ENCODE data around the gene ST7L.
"Not testable (repeated sequence)": the region's sequence is repeated elsewhere in the genome, so short reads cannot be mapped to it uniquely, and the experiment has no call there.

Gene ST7L

GRCh38 chr1:112618721-112619517 is at the start of gene ST7L:
Gene ST7L (minus strand): TSS chr1:112619141. CDS start chr1:112619113, 28 bp downstream.
- intact Hi-C loops (cut with DNase I) = loop anchor here (10.0 kb wide), 2 partner anchors 114 to 224 kb away; partner anchors contain the start of genes CTTNBP2NL and WNT2B
- peak; percentile 73 to 96 (median 89) for DNase-seq

GRCh38 chr1:112666946-112667345 is 48.0 kb upstream of the ST7L start:
- intact Hi-C loops (cut with DNase I) = no loop called here
- DNase-seq = no peak

GRCh38 chr1:112665857-112666256 is 46.9 kb upstream of the ST7L start:
- no peak for DNase-seq

GRCh38 chr1:112651205-112651604 is 32.3 kb upstream of the ST7L start:
- no peak for DNase-seq
- intact Hi-C loops (cut with DNase I) = no loop called here

More at GRCh38 chr1:112665857-112666256, 46.9 kb upstream of the ST7L start:
- intact Hi-C loops (cut with DNase I) = no loop called here

GRCh38 chr1:112646225-112646624 is 27.3 kb upstream of the ST7L start:
- DNase-seq = no peak
- intact Hi-C loops (cut with DNase I) = no loop called here

GRCh38 chr1:112643080-112643479 is 24.1 kb upstream of the ST7L start:
- intact Hi-C loops (cut with DNase I) = no loop called here
- DNase-seq = no peak

GRCh38 chr1:112640437-112640836 is 21.5 kb upstream of the ST7L start:
- intact Hi-C loops (cut with DNase I) = not testable (repeated sequence)
- peak in 12 of 42 donors; percentile 9 to 54 (median 21) for DNase-seq

GRCh38 chr1:112638110-112638428 is 19.1 kb upstream of the ST7L start:
- DNase-seq = no peak

GRCh38 chr1:112637254-112638109 is 18.5 kb upstream of the ST7L start:
- peak in 24 of 42 donors; percentile 4 to 75 (median 35) for DNase-seq
- intact Hi-C loops (cut with DNase I) = no loop called here

More at GRCh38 chr1:112638110-112638428, 19.1 kb upstream of the ST7L start:
- intact Hi-C loops (cut with DNase I) = no loop called here

GRCh38 chr1:112636597-112637253 is 17.8 kb upstream of the ST7L start:
- DNase-seq = no peak
- intact Hi-C loops (cut with DNase I) = no loop called here

GRCh38 chr1:112636056-112636455 is 17.1 kb upstream of the ST7L start:
- DNase-seq = no peak
- intact Hi-C loops (cut with DNase I) = no loop called here

- no peak for DNase-seq
- intact Hi-C loops (cut with DNase I) = no loop called here
Measured at GRCh38 chr1:112634367-112634766, 15.4 kb upstream of the ST7L start.

GRCh38 chr1:112633628-112634027 is 14.7 kb upstream of the ST7L start:
- intact Hi-C loops (cut with DNase I) = no loop called here
- DNase-seq = no peak

GRCh38 chr1:112629256-112629655 is 10.3 kb upstream of the ST7L start:
- DNase-seq = no peak
- intact Hi-C loops (cut with DNase I) = no loop called here

GRCh38 chr1:112628516-112628915 is 9.6 kb upstream of the ST7L start:
- intact Hi-C loops (cut with DNase I) = no loop called here
- no peak for DNase-seq

- no peak for DNase-seq
- intact Hi-C loops (cut with DNase I) = no loop called here
Measured at GRCh38 chr1:112626887-112627286, 7.9 kb upstream of the ST7L start.

- intact Hi-C loops (cut with DNase I) = no loop called here
- DNase-seq = no peak
Measured at GRCh38 chr1:112626193-112626592, 7.3 kb upstream of the ST7L start.

GRCh38 chr1:112625696-112626095 is 6.8 kb upstream of the ST7L start:
- intact Hi-C loops (cut with DNase I) = loop anchor here (2.0 kb wide), 1 partner anchor 81 kb away; the partner anchor contains the start of gene RHOC
- DNase-seq = peak in 12 of 42 donors; percentile 16 to 77 (median 28)

GRCh38 chr1:112624493-112624892 is 5.6 kb upstream of the ST7L start:
- intact Hi-C loops (cut with DNase I) = loop anchor here (2.0 to 5.0 kb wide), 2 partner anchors 48 to 82 kb away; partner anchors contain the start of genes MOV10 and RHOC

GRCh38 chr1:112620377-112620695 is 1.4 kb upstream of the ST7L start:
- no peak for DNase-seq
- intact Hi-C loops (cut with DNase I) = loop anchor here (5.0 kb wide), 1 partner anchor 52 kb away; the partner anchor contains the start of gene MOV10

More at GRCh38 chr1:112624493-112624892, 5.6 kb upstream of the ST7L start:
- DNase-seq = not testable (repeated sequence)
